NB4 (cell line): ENCODE data around the gene RIC8A.
"Not testable (repeated sequence)": the region's sequence is repeated elsewhere in the genome, so short reads cannot be mapped to it uniquely, and the experiment has no call there.

ENCODE experiments used
- DNase-seq: peaks from one replicate; pipeline ENCODE4 v3.0.0; 2010; ENCODE audit warnings: low read depth
- H3K4me3 ChIP-seq: one replicate; pipeline ENCODE4 v1.5.1; 2011; ENCODE audit warnings: mild to moderate bottlenecking, low read depth, low read length, moderate library complexity
- CTCF ChIP-seq: IDR thresholded peaks from one replicate; pipeline ENCODE4 v1.5.1; 2012; ENCODE audit warnings: low read depth, low read length
- MAX ChIP-seq: IDR thresholded peaks from 2 replicates; pipeline ENCODE4 v1.6.1; 2011; ENCODE audit warnings: low read depth, low read length
- MYC ChIP-seq: IDR thresholded peaks from 2 replicates; pipeline ENCODE4 v1.6.1; 2011; ENCODE audit warnings: low read depth, low read length
- POLR2A ChIP-seq: IDR thresholded peaks from 2 replicates; pipeline ENCODE4 v1.6.1; 2011; ENCODE audit warnings: mild to moderate bottlenecking; ENCODE audit not compliant: insufficient read length; ENCODE audit errors: extremely low read depth

Gene RIC8A

GRCh38 chr11:217704-218103 is 10.2 kb downstream of the RIC8A start:
- H3K4me3 ChIP-seq, result no peak overlapping the region
- TF ChIP-seq CTCF (no peak), MAX (no peak), MYC (no peak), POLR2A (no peak)
- no peak for DNase-seq

DNA sequence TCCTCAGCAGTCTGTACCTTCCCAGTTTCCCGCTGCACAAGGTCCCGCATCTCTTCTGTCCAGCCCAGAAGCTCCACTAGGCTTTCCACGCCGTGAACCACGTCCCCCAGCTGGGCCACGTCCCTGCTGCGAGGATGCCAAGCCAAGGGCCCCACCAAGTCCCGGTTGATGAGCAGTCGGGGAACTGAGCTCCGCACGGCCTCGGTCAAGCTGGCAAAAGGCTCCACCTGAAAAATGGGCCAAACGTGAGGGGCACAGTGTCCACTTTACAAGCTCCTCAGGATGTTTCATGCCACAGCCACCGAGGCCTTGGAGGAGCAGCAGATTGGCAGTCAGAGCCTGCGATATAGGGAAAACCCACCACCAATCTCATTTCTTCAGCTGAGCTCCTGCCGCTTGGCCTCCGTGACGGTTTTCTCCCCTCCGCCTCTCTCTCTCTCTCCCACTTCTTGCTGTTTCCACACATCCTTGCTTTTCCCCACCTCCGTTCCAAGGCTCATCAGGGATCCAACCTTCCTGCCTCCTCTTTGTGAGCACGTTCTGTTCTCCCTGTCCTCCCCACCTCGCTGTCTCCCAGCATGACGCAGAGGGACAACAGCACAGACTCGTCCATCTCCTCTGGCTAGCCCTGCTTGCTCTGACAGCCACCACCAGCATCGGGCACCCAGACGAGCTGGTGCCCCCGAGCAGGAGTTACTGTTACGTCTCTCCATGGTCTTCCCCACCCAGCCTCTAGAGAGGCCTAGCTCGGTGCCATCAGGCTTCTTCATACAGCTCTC is 11.5 kb downstream of the RIC8A start:
- no peak for DNase-seq
- H3K4me3 ChIP-seq, result no peak overlapping the region
- TF ChIP-seq POLR2A, result no peak
- no peak for TF ChIP-seq MAX
- TF ChIP-seq CTCF, result no peak
- no peak for TF ChIP-seq MYC

GRCh38 chr11:220641-221215 is 13.2 kb downstream of the RIC8A start:
- not testable (repeated sequence) for H3K4me3 ChIP-seq, DNase-seq

GRCh38 chr11:221539-221938 is 14.0 kb downstream of the RIC8A start:
- DNase-seq, result no peak
- no peak for TF ChIP-seq MYC
- no peak for TF ChIP-seq CTCF
- no peak for TF ChIP-seq POLR2A
- no peak for TF ChIP-seq MAX
- H3K4me3 ChIP-seq, result no peak overlapping the region

- no peak for DNase-seq
- TF ChIP-seq MYC (no peak), MAX (no peak), CTCF (no peak), POLR2A (no peak)
- no peak overlapping the region for H3K4me3 ChIP-seq
Observed at GRCh38 chr11:221998-222789, 14.7 kb downstream of the RIC8A start.
